Measurements from ENCODE around the gene PTTG1IP2.

PTTG1IP2 gene

DNA sequence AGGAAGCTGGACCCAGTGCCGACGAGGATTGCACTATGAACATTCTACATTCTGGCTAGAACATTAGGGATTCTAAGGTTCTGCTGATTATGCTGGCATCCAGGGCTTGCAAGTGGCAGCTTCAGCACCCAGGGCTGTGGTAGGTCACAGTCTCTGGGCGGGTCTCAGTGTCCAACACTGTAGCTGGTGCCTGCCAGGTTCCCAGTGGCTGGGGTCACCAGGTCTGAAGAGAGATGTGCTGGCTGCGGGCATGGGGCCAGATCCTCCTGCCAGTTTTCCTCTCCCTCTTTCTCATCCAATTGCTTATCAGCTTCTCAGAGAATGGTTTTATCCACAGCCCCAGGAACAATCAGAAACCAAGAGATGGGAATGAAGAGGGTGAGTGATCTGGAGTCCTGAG is at the start of gene PTTG1IP2:
Gene PTTG1IP2, plus strand, starts transcription at position 86 of the 400 bp plus-strand sequence. Its CDS starts 148 bp downstream, at position 234.
- DNase-seq, result no peak

DNA sequence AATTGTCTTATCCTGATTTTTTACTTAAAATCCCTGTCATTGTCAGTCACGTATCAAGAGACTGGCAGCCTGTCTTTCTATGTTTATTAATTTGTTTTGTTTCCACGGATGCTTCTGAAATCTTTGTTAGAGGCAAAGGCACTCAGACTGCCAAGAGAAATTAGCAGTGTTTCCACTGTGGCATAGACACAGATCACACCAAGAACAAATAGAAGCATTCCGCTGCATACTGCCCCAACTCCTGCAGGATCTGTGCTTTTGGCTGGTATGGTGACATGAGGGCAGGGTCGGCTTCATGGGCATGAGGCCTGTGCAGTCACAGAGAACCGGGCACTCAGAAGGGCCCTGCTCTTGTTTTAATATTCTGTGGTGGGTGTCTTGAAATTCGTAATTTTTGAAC is 47.8 kb upstream of the PTTG1IP2 start:
- DNase-seq, result no peak

DNA sequence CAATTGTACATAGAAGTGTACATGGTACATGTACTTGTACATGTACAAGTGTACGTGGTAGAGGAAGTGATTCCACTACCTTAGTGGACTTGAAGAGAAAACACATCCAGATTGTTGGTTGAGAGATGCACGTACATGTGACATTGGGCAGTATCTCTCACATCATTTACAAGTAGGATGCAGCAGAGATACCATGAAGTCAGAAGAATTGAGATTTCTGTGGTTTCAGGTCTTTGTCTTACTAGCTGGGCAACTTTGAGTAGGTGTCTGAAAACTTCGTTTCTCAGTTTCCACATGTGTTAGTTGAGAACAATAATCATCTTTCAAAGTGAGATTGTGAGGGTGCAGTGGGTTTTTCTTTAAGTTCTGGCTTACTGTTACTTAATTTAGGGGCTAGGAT is 44.7 kb upstream of the PTTG1IP2 start:
- no peak for DNase-seq

DNA sequence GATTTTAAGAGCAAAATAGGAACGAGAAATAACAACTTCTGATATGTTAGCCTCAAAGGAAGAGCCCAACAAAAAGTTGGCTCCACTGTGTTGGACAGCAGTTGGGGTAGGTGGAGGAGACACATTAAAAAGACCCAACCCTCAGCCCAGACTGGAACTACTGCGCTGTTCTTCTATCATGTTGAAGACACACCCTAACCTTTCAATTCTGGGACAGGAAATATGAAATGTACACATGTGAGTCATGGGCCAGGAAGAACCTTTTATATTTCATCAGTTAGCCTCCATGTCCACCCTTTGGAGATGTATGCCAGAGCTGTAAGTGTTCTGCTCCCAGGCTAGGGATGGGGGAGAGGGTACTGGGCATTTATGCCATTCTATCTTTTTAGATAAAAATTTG is 44.1 kb upstream of the PTTG1IP2 start:
- no peak for DNase-seq

DNA sequence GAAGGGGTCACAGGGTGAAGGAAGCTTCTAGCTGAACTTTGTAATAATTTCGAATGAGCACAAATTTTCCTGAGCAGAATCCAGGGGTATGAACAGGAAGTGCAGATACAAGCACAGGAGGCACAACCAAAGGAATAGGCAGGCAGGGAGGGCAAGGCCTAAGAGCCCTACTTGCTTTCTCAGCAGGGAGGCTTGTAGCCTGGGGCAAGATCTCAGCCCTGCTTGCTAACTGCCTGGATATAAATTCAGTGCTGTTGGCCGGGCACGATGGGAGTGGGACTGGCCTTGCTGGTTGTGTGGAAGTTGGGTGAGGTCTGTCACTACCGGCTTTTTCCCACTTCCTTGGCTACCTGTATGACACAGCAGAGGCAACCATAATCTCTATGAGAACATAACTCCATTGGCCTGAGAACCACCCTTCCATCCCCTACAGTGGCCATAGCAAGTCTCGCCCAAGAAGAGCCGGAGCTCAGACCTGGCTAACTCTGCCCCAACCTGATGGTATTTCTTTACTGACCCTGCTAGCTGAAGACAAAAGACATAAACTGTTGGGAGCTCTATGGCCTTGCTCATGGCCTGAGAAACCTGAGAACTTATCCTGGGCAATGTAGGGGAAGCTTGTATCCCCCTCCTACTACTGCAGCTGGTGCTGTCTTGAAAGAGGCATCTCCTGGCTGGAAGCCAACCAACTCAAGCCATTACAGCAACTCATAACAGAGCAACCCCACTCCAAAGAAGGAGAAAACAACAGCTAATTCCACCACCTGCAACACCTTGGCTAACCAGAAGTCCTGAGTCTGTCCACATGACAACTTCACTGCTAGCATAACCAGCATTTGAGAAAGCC is 38.6 kb upstream of the PTTG1IP2 start:
- DNase-seq, result no peak

DNA sequence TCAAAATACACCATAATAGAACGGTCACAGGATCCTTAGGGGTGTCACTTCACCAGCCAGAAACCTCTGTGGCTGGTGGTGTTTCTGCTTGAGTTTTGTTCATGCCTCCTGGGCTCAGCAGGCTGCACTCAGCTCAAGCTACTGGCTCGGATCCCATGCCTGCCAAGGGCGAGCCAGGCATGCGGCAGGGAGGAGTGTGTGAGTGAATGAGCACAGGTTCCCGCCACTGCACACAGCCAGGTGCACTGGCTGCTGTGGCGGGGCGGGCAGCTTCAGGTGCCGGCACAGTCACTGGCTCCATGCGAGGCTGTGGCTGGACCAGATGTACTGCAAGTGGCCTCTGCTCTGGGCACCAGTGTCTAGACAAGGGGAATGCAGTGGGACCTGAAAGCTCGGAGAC is 36.7 kb upstream of the PTTG1IP2 start:
- DNase-seq, result no peak

DNA sequence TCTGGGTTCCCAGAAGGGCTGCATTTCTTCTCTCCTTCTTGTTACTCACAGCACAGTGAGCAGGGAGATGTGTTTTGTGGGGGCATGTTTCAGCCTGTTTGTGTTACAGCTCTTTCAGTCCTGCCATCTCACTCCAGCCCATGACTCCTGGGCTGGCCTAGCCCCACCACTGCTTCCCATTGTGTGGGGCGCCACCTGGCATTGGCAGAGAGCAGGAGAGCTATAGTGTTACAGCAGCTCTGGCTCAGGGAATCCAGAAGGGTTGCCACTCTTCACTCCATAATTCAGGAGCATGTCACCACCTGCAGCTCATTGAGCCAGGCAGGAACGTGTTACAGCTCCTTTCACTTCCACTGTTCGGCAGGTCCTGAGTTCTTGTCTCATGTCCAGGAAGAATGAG is 36.2 kb upstream of the PTTG1IP2 start:
- no peak for DNase-seq

DNA sequence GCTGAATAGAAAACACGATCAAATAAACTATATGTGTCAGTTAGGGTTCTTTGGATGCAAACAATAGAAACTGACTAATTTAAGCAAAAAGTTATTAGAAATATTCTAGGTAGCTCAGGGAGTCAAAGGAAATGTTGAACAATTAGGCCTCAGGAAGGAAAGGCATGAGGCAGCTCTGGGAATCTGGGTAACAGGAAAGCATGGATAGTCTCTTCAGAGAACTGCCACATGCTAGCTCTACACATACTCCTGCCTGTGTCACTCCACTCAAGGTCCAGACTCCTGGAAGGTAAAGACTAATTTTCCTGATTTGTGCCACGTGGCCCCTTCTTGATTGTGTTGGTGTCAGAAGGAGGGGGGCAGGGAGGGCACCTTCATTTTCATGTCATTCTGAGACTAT is 23.8 kb upstream of the PTTG1IP2 start:
- no peak for DNase-seq

DNA sequence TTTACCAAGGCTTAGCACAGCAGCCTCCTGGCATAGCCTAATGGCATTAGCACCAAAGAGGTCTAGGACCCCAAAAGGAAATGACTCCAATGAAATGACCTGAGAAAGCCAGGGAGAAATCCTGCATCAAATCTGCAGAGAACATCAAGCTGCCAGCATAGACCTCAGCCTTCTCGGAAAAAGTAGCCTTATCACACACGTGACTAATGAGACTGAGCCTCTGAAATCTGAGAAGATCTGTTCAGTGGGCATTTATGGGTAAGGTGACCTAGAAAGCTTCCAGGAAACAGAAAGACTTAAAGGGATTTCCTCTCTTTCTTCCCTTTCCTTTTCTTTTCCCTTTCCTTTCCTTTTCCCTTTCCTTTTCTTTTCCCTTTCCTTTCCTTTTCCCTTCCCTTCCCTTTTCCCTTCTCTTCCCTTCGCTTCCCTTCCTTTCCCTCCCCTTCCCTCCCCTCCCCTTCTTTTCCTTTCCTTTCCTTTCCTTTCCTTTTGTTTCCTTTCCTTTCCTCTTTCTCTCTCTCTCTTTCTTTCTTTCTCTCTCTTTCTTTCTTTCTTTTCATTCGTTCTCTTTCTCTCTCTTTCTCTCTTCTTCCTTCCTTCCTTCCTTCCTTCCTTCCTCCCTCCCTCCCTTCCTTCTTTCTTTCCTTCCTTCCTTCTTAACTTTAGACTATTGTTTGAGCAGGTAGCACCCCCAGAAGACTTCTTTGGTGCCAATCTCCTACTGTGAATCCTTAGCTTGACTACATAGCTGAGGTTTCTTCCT is 23.1 kb upstream of the PTTG1IP2 start:
- DNase-seq, result no peak

DNA sequence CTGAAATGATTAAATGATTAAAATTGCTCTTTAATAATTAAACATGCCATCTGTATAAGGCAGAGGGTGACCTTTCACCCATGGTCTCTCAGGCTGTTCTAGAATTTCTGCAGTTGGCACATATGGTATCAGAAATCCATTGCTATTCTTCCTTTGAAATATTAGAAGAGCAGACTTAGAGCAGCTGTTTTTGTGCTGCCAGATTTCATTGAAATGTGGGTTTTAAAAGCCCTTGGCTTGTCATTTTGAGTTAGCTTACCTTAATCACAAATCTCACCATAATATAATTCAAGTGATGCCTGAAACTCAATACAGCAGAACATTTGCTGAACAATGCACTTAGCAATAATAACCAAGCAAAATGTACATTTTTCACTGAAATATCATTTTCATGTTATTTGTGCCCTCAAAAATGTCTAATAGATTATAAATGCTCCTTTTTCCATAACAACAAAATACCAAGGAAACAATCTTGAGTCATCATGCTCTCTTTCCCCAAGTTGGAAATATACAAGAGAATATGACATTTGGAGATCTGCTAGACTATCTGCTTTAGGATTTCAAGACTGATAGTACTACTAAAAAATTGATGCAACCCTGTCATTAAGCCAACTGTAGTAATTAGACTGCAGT is 16.1 kb upstream of the PTTG1IP2 start:
- DNase-seq, result peak; percentile 82

DNA sequence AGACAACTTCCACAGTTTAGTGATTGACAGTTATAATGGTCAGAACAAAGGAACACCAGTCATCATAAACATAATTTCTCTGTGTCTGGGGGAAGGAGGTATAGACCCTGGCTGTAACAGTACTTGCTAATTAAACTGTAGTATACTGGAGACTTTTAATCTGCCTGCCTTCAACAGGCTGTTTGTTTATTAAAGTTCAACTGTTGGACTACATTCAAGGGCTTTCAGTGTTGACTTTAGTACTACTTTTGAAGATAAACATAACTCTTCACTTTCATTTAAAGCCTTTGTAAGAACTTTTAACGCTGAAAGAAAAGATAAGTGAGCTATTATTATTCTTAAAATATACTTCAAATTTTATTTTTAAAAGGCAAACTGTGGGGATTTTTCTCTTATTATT is 15.5 kb upstream of the PTTG1IP2 start:
- no peak for DNase-seq

DNA sequence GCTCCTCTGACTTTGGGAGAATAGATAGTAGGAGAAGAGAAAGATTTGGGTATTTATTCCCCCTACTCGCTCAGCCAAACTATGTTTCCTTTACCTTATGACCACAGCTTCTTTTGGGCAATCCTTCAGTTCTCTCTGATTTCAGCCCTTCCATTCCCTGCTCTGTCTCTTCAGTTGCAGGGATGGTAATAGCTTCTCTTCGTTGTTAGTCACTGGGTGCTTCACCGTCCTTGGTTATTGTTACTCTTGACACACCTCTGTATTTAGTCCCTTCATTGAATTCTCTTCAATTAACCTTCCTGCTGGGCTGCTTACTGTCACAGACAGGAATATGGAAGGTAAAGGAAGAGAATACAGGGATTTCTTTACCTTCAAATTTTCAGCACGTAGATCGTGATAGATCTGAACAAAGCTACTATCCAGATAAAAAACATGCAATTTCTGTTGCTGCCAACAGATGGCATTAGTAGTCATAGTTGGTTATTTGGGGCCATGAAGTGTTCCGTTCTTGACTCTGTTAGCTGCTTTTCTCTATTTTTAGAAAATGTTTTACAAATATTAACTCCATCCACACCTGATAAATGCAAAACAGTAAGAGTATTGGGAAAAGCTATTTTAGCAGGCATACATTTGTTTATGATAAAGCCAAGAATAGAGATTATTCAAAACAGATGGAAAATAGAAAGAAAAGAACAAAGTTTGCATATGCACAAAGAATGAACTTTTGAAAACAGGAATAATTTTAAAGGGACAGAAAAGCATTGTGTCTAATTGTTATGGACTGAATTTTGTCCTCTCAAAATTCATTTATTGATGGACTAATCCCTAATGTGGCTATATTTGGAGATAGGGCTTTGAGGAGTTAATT is 14.0 kb upstream of the PTTG1IP2 start:
- peak; percentile 42 for DNase-seq

DNA sequence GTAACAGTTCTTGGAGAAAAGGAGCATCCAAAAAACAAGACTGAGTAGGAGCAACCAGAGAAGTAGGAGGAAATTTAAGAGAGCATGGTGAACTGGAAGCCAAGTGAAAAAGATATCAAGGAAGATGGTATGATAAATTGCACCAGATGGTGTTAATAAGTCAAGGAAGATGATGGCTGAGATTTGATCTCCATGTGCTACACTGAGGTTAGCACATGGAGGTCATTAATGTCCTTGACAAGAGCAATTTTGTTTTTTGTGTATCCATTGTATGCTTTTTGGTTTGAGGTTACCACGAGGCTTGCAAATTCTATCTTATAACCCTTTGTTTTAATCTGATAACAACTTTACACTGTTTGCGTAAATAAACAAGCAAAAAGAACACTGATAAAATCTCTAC is 11.3 kb upstream of the PTTG1IP2 start:
- DNase-seq, result no peak

DNA sequence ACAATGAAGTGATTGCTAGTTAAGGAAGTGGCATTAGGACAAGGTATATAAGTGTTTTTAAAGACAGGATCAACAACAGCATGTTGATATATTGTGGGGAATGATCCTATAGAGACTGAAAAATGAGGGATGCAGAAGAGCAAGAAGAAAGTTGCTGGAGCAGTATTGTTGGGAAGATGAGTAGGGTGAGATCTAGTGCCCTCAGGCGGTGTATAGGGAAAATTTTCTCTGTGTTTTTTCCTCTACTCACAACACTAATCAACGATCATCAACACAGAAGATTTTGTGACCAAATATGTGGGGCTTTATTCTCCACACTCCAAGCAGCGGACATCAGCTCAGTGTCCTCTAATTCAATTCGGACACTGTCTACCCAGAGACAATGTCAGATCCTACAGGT is 9.6 kb upstream of the PTTG1IP2 start:
- DNase-seq, result no peak

DNA sequence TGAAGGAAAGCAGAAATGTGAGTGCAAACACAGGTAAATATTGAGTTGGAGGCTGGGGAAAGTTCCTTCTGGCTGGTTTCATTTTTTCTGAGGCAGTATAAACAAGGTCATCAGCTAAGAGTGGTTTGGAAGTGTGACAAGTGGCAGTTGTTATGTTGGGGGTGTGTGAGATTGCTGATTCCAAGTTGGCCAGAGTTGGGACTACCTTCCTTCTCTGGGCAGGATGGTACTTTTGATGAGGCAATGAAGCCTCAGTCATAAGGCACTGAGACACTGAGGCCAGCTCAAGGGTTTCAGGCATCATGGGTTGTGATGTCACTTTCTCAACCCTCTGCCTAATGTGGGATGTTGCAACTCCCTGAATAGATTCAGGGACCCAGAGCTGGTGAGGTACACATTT is 8.2 kb upstream of the PTTG1IP2 start:
- no peak for DNase-seq

DNA sequence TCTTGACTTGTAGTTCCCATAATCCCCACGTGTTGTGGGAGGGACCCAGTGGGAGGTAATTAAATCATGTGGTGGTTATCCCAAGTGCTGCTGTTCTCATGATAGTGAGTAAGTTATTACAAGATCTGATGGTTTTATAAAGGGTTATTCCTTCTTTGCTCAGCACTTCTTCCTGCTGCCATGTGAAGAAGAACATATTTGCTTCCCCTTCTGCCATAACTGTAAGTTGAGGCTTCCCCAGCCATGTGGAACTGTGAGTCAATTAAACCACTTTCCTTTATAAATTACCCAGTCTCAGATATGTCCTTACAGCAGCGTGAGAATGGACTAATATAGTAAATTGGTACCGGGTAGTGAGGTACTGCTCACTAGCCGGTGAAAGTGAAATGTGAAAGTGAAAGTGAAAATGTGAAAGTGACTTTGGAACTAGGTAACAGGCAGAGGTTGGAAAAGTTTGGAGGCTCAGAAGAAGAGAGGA is 6.2 kb upstream of the PTTG1IP2 start:
- DNase-seq, result peak; percentile 68

DNA sequence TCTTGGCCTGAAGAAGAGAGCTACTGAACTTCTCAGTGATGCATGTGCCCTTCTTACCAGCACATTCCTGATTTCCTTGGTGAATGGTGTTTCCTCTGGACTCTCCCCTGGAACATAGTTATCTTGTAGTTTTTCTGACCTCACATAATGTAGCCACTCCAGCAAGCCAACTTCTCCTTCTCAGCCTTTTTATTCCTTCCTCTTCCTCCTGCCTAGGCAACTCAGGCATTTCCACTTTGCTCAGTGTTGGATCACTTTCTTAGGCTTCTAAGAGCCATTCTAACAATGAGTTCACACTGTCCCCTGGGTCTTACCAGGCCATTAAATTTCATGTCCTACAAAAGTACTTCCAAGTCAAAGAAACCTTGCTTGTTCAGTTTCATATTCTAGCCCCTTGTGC is 3.6 kb upstream of the PTTG1IP2 start:
- DNase-seq, result no peak

DNA sequence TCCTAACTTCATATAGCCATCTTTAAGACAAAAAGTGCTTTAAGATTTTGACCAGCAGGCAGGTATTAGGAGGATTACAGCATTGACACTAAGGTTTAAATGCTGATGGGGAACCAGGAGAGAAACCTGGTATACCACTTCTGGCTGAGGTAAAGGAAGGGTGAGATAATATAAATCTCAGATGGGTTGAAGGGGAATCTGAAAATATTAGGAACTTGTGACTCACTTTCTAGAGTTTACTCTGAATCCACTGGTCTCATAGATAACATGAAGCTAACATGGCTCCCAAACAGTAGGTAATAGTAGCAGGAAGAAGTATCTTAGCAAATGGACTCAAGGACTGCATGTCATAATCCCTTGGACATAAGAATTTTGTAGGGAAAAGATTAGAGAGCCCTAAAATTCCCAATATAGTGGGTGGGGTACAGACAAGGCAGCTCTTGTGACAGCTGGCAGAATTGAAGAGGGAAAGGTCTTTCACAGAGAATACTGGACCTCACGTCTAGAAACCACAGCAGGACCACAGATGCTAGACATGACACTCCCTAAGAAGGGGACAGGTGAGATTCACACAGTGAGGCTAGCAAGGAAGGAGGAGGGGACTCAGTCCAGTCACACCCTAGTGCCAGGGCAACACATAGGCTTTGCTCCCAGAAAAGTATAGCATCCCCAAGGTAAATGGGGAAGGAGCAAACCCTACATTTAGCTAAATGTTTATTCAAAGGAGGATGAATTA is 3.5 kb downstream of the PTTG1IP2 start:
- DNase-seq, result no peak

DNA sequence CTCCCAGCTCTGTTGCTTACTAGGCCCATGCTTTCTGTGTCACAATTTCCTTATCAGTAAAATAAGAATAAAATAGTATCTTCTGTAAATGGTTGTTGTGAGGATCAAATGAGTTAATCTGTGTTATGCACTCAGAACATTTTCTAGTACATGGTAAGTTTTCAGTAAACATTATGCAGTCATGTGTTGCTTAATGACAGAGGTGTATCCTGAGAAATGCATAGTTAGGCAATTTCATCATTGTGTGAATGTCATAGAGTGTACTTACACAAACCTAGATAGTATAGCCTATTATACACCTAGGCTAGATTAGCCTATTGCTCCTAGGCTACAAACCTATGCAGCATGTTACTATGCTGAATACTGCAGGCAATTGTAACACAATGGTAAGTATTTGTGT is 4.4 kb downstream of the PTTG1IP2 start:
- DNase-seq, result no peak

DNA sequence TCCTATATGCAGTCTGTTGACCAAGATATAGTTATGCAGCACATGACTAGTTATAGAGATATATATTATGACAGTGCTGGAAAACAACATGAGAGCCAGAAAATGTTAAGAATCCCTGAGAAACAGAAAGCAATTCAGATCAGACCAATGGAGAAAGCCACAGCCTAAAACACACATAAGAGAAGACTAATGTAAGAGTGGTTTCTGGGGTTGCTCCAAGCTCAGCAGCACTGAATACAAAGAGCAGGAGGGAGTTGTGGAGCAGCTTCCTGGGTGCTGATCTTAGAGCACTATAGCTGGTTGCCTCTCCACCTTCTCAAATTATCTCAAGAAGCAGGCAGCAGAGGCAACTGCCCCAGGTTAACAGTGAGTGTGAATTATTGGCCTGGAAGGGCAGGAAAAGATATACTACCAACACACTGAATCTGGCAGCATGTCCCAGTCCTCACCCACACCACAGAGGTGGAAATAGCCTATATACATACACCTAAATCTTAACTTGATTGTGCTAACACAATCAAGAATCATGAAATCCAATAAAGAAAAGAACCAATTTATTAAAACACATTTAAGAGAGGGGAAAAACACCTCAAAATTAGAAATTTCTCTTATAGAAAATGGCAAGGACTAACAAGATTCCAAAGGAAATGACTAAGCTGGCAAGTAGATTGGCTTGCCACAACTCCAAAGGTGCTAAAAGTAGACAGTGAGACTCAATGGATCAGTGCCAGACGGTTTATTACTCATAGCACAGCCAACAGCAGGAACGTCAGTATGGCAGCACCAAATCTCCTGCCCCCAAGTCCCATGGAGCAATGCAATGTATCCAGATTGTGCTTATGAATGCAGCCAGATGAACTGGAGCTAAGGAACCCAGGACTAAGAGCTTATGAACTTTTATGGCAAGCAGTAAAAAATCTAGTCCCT is 5.1 kb downstream of the PTTG1IP2 start:
- DNase-seq, result no peak

DNA sequence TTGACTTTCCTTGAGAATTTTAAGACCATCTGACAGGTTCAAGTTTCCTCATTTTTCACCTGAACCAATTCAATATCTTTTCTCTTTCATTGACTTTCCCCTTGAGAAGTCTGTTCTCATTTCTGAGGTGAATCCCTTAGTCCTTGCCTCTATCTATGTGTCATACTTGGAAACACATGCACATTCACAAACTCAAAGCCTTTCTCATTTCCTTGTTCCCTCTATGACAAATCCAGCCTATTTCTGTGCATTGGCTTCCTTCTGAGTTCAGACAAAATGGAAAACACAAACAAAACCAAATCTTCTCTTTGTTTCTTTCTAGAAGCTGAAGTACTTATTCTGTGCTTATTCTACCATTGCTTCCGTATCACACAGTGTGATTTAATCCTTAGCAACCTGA is 13.8 kb downstream of the PTTG1IP2 start:
- no peak for DNase-seq
